Measurements from ENCODE around the gene GIMAP8. TPM values are rescaled to one million over a fixed set of nuclear protein-coding genes. Genes with fewer than 3 reads are reported as not detected.
A peak's percentile ranks its signal among the peaks of the same experiment; 100 is the strongest.

Gene GIMAP8
- total RNA-seq, 6 experiments from 2014 or later = not detected

DNA sequence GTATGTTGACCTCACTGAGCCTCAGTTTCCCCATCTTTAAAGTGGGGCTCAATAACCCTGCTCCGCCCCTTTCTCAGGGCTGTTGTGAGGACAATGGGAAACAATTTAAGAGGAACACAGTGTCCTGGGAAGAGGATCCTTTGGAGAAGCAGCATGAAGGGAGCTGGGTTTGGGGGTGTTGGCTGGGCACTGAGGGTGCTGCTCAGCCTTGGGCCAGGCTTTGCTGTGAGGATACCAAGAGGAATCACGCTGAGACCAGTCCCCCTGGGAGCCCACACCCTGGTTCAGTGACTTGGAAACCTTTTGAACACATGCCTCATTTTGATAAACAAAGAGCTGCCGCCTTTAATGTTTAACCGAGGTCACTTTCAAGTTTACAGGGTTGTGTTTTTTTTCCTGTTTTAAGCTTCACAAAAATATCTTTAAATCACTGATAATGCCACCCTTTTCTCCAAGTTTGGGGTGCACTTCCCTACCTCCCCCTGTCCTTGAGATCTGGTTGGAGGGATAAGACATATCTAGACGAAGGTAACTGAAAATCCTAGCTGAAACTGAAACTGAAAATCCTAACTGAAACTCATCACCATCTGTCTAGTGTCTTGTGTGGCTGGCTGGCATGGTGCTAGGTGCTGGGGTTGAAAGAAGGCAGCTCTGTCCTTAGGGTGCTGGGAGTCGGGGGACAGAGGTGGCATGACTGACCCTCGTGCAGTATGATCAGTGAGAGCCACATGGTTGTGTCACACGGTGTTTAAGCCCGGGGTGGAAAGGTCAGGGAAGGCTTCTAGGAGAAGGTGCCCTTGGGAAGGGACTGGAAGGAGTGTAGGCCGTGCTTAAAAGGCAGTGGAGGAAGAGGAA, 43.6 kb upstream of the GIMAP8 start:
- peaks cover 2% of the 10 kb centered on the region for H3K27me3 Mint-ChIP-seq (ENCODE audit: insufficient read depth)
- no peaks in the 10 kb centered on the region for H3K9me3 Mint-ChIP-seq
- TF ChIP-seq, protein P1, sequence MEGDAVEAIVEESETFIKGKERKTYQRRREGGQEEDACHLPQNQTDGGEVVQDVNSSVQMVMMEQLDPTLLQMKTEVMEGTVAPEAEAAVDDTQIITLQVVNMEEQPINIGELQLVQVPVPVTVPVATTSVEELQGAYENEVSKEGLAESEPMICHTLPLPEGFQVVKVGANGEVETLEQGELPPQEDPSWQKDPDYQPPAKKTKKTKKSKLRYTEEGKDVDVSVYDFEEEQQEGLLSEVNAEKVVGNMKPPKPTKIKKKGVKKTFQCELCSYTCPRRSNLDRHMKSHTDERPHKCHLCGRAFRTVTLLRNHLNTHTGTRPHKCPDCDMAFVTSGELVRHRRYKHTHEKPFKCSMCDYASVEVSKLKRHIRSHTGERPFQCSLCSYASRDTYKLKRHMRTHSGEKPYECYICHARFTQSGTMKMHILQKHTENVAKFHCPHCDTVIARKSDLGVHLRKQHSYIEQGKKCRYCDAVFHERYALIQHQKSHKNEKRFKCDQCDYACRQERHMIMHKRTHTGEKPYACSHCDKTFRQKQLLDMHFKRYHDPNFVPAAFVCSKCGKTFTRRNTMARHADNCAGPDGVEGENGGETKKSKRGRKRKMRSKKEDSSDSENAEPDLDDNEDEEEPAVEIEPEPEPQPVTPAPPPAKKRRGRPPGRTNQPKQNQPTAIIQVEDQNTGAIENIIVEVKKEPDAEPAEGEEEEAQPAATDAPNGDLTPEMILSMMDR (IDR thresholded peaks at IDR 0.05) = no peak
- DNase-seq = no peak
- H3K4me3 Mint-ChIP-seq = peak overlapping the region; percentile 95
- H3K36me3 Mint-ChIP-seq (ENCODE audit: low read depth) = peaks cover 4% of the 10 kb centered on the region; the same call in 1 of the 2 replicates
- H3K27ac Mint-ChIP-seq = peak overlapping the region; percentile 66
- peaks cover 27% of the 10 kb centered on the region for H3K4me1 Mint-ChIP-seq (ENCODE audit: low read depth)

DNA sequence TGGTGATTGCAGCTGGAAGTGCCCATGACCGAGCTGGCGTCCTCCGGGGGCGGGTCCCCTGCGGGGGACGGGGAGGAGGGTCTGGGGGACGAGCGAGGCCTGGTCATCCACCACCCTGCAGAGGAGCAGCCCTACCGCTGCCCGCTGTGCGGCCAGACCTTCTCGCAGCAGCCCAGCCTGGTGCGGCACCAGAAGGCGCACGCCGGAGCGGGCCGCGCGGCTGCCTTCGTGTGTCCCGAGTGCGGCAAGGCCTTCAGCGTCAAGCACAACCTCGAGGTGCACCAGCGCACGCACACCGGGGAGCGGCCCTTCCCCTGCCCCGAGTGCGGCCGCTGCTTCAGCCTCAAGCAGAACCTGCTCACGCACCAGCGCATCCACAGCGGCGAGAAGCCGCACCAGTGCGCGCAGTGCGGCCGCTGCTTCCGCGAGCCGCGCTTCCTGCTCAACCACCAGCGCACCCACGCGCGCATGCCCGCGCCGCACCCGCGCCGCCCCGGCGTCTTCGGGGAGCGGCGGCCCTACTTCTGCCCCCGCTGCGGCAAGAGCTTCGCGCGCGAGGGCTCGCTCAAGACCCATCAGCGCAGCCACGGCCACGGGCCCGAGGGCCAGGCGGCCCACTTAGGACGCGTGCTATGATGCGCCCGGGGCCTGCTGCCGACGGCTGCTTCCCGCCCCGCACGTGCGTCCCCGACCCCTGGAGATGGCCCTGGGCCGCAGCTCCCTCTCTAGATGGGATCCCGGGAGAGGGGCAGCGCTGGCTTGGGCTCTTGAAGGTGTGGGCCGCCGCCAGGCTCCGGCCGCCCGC, 42.6 kb upstream of the GIMAP8 start:
- H3K27ac Mint-ChIP-seq = no peak overlapping the region
- TF ChIP-seq, protein P1 (IDR thresholded peaks at IDR 0.05) = no peak
- H3K36me3 Mint-ChIP-seq (ENCODE audit: low read depth) = peaks cover 4% of the 10 kb centered on the region; the same call in 1 of the 2 replicates
- H3K4me3 Mint-ChIP-seq = no peak overlapping the region
- H3K4me1 Mint-ChIP-seq (ENCODE audit: low read depth) = peaks cover 27% of the 10 kb centered on the region
- no peak for DNase-seq
- no peaks in the 10 kb centered on the region for H3K9me3 Mint-ChIP-seq
- H3K27me3 Mint-ChIP-seq (ENCODE audit: insufficient read depth) = peaks cover 2% of the 10 kb centered on the region

DNA sequence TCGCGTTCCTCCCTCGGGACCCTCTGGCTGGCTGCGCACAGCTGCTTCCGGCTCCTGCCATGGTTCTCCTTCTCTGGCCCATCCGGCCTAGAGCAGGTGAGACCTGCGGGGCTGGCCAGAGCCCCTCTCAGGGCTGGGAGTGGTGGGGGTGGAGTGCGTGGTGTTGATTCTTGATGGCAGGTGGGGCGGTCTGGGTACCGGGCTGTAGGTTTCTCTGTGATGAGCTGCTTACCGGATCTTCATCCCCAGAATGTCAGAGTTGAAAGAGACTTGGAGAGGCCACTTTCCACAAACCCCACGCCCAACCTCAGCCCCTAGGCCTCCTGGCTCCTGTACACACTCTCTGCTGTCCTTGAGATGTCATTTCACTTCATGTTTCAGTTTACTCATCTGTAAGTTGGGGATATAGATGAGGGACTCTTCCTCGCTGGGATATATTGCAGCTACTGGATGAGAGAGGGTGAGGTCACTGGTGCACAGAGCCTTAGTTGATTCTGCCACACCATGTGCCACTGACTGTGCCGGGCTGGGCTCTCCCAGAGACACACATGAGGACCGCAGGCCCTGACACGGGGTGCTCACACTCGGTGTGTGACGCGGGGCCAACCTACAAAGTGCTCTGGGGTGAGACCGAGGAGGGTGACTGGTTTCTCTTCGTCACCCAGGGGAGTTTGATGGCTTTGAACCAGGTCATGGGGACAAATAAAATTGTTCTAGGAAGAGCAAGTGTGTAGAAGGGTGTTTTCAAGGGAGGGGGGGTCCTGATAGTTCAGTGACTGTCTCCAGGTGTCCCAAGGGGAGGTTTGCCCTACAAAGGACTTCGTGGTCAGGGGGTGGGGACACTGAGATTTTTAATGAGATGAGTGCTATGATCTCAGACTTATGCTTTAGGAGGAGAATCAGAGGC, 41.8 kb upstream of the GIMAP8 start:
- no peak overlapping the region for H3K4me3 Mint-ChIP-seq

DNA sequence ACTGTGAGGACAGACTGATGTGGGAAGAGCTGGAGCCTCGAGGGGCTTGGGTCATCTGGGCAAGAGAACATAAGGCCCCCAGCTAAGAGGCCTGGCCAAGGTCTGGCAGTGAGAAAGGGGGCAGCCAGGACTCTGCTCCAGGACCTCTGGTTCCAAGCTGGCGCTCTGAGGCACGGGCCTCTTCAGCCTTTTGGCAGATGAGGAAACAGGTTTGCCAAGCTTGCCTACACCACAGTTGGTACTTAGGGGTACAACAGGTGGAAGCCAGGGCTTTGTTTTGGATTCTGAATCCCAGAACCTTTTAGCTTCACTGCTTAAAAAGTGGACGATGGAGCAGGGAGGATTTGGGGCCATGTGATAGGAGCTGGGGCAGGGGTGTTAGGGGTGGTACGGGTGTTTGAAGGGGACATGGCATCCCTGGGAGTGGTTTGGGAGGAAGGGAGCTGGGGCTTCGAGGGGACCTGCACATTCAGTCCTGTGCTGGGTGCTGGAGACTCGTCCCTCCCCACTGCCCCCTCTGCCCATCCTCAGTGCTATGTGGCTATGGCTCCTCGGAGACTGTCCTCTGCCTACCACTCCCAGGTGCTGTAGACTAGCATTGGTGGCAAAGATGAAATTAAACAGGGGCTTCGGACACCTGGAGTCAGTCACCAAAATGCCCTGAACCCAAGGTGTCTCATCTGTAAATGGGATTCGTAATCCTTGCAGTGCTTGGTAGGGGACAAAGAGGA, 41.0 kb upstream of the GIMAP8 start:
- Mint-ChIP-seq H3K27ac (no peak overlapping the region), H3K36me3 (ENCODE audit: low read depth) (peaks cover 4% of the 10 kb centered on the region; the same call in 1 of the 2 replicates), H3K4me1 (ENCODE audit: low read depth) (peaks cover 22% of the 10 kb centered on the region), H3K4me3 (no peak overlapping the region), H3K27me3 (ENCODE audit: insufficient read depth) (peaks cover 2% of the 10 kb centered on the region), H3K9me3 (no peaks in the 10 kb centered on the region)
- DNase-seq = no peak
- TF ChIP-seq, protein P1 (IDR thresholded peaks at IDR 0.05) = no peak

More for the DNA sequence above, 41.8 kb upstream of the GIMAP8 start:
- peaks cover 2% of the 10 kb centered on the region for H3K27me3 Mint-ChIP-seq (ENCODE audit: insufficient read depth)
- H3K36me3 Mint-ChIP-seq (ENCODE audit: low read depth) = peaks cover 4% of the 10 kb centered on the region; the same call in 1 of the 2 replicates
- DNase-seq = no peak
- no peak overlapping the region for H3K27ac Mint-ChIP-seq
- TF ChIP-seq, protein P1 (IDR thresholded peaks at IDR 0.05) = no peak
- no peaks in the 10 kb centered on the region for H3K9me3 Mint-ChIP-seq
- peaks cover 27% of the 10 kb centered on the region for H3K4me1 Mint-ChIP-seq (ENCODE audit: low read depth)
